Epithelial cell of proximal tubule (primary cell): ENCODE data around the gene TM4SF1. TPM values are rescaled to one million over a fixed set of nuclear protein-coding genes. Genes with fewer than 3 reads are reported as not detected.

Experiments
- DNase-seq: peaks from one replicate; pipeline ENCODE4 v3.0.0-alpha.2; 2011; ENCODE audit warnings: low read depth
- H3K4me3 ChIP-seq: 2 replicates; pipeline ENCODE4 v1.5.1; 2011; ENCODE audit warnings: low read depth, mild to moderate bottlenecking, low read length
- CTCF ChIP-seq: conservative IDR thresholded peaks from 2 replicates; pipeline ENCODE4 v1.5.1; 2012; ENCODE audit warnings: low read depth, mild to moderate bottlenecking, low read length
- total RNA-seq: library from RNA; depleted of rRNA; stranded (reverse); fragments of >200 nt; gene quantifications from 2 replicates; pipeline ENCODE4 v1.2.3, GENCODE V29; 2015

Gene TM4SF1
- total RNA-seq, 1 donor from 2014 or later = 304 TPM

- H3K4me3 ChIP-seq = peak overlapping the region; percentile 57
- no peak for DNase-seq
- no peak for TF ChIP-seq CTCF
Observed at GRCh38 chr3:149332227-149332765, 45.2 kb downstream of the TM4SF1 start.

DNA sequence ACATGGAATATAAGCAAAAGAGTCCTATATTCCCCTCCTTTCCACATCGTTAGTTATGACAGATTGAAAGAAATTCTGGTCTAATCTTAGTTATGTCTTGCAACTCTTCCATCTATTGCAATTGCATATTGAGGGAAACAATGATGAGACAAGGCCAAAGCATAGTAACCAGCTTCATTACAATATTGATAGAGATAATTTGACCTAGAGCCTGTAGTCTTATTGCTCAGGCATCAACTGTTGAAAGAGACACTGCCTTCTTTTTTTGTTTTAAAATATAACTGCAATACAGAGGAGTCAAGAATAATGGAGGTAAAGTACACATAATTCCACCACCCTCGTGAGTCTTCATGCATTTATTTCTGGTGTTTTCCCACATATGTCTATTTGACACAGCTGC lies 46.1 kb downstream of the TM4SF1 start:
- TF ChIP-seq CTCF = no peak
- peak overlapping the region; percentile 57 for H3K4me3 ChIP-seq
- DNase-seq = no peak

- DNase-seq = no peak
- TF ChIP-seq CTCF = no peak
- H3K4me3 ChIP-seq = peak overlapping the region; percentile 57
Observed at GRCh38 chr3:149330609-149331331, 46.7 kb downstream of the TM4SF1 start.

GRCh38 chr3:149327156-149327555 lies 50.3 kb downstream of the TM4SF1 start:
- no peak for DNase-seq
- TF ChIP-seq CTCF = no peak
- no peak overlapping the region for H3K4me3 ChIP-seq

GRCh38 chr3:149325581-149325980 lies 51.9 kb downstream of the TM4SF1 start:
- H3K4me3 ChIP-seq = no peak overlapping the region
- TF ChIP-seq CTCF = no peak
- DNase-seq = no peak

GRCh38 chr3:149324332-149324731 lies 53.1 kb downstream of the TM4SF1 start:
- no peak overlapping the region for H3K4me3 ChIP-seq
- TF ChIP-seq CTCF = no peak
- no peak for DNase-seq

DNA sequence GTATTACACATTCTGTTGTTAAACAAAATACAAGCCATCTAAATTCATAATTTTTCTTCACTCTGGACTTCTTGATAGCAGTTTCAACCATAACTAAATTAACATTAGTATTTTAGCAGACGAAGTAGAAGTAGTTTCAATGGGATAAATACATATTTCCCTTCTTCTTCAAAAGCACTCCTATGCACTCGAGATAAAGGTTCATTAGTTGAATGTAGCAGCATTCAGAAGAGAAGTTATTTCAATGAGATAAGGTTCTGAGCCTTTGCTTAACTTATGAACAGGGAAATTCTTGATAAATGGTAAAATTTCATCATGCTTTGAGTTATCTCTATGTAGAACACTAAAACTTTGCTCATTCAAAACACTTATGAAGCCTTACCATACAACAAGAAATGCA lies 55.8 kb downstream of the TM4SF1 start:
- TF ChIP-seq CTCF = no peak
- no peak for DNase-seq
- H3K4me3 ChIP-seq = no peak overlapping the region
